Testis (tissue), 3 donors: ENCODE measurements around the gene CUL4A. TPM values are rescaled to one million over a fixed set of nuclear protein-coding genes. Genes with fewer than 3 reads are reported as not detected.

Experiments
- DNase-seq: peaks from one replicate; pipeline ENCODE4 v3.0.0-alpha.2; 2019
- H3K27ac ChIP-seq, 2 donors: fragments of 200-600 bp; sonication (generic); one replicate each; pipeline ENCODE4 v1.5.1; 2019
- H3K27me3 ChIP-seq: fragments of 200-600 bp; sonication (generic); one replicate; pipeline ENCODE4 v1.5.1; 2019
- H3K36me3 ChIP-seq: fragments of 200-600 bp; sonication (generic); one replicate; pipeline ENCODE4 v1.5.1; 2017; ENCODE audit warnings: low read depth; ENCODE audit errors: missing control alignments
- H3K4me1 ChIP-seq: fragments of 200-600 bp; sonication (generic); one replicate; pipeline ENCODE4 v1.5.1; 2019
- H3K4me3 ChIP-seq, 2 donors: fragments of 200-600 bp; sonication (generic); one replicate each; pipeline ENCODE4 v1.5.1; 2017 to 2019
- H3K9me3 ChIP-seq: fragments of 200-600 bp; sonication (generic); one replicate; pipeline ENCODE4 v1.5.1; 2017
- POLR2A ChIP-seq: fragments of 450-650 bp; IDR thresholded peaks from one replicate; pipeline ENCODE4 v1.6.1; 2017; ENCODE audit warnings: antibody characterized with exemption, mild to moderate bottlenecking, moderate library complexity
- WGBS, 2 donors: methylation state at CpG; one replicate each; pipeline ENCODE4 v1.1.5; 2018; 5-methylcytosine and 5-hydroxymethylcytosine counted together
- intact Hi-C: fragments of 100-400 bp; cut with DNase I; formaldehyde crosslinking; loops from one replicate; pipeline ENCODE4 v1.15.1; 2023; ENCODE audit warnings: low total_unique reads
- polyA plus RNA-seq: library from polyadenylated mRNA; stranded (reverse); fragments of 350-450 nt; fragmentation: Illumina TruSeq; extraction: RNeasy Lipid Tissue Mini Kit (QIAGEN cat#74804); gene quantifications from one replicate; pipeline ENCODE4 v1.2.3, GENCODE V29; 2014; ENCODE audit warnings: low read depth, low replicate concordance; ENCODE audit not compliant: insufficient read depth
- total RNA-seq, 2 donors: library from RNA; depleted of rRNA; stranded (reverse); fragments of >200 nt; gene quantifications; one replicate each; pipeline ENCODE4 v1.2.3, GENCODE V29; 2016
- TF ChIP-seq, protein P1 (sequence below), 3 experiments: fragments of 450-650 bp in 2 of 3; fragments of 200-600 bp in 1 of 3; sonication (generic) in 1 of 3; IDR thresholded peaks; one replicate each; pipeline ENCODE4 v1.5.1; 2016 to 2019; ENCODE audit warnings: antibody characterized with exemption in 3 of 3, mild to moderate bottlenecking in 2 of 3, moderate library complexity in 1 of 3

CUL4A gene
- total and polyA plus RNA-seq, 3 donors from 2014 or later: 103 to 168 (median 152) TPM

DNA sequence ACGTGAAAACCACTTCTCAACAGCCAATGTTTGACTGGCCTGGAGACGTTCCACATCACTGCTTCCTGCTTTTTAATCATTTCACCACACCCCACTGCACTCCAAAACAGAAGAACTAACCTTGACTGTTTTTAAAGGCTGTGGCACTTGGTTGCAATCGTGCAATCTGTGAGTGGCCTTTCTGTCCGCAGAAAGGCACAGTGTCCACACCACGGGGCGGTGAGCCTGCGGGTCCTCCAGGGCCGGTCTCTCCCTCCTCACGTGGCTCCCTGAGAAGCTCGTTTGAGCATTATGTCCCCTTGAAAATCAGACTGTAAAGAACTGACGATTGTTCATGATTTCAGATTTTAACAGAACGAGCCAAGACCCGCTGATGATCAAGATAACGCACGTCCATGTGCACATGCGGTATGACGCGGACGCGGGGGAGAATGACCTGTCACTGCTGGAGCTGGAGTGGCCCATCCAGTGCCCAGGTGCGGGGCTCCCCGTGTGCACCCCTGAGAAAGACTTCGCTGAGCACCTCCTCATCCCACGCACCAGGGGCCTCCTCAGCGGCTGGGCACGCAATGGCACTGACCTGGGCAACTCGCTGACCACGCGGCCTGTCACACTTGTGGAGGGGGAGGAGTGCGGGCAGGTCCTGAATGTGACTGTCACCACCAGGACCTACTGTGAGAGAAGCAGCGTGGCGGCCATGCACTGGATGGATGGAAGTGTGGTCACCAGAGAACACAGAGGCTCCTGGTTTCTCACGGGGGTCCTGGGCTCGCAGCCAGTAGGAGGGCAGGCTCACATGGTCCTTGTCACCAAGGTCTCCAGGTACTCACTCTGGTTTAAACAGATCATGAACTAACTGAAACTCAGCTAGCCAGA, 37.9 kb upstream of the CUL4A start:
- H3K36me3 ChIP-seq: no peaks in the 10 kb centered on the region
- no peak overlapping the region for H3K27ac ChIP-seq

GRCh38 chr13:113172419-113172926, 36.9 kb upstream of the CUL4A start:
- no peaks in the 10 kb centered on the region for H3K4me1 ChIP-seq
- no peak overlapping the region for H3K4me3 ChIP-seq
- H3K27me3 ChIP-seq: no peaks in the 10 kb centered on the region
- H3K9me3 ChIP-seq: no peaks in the 10 kb centered on the region
- DNase-seq: no peak
- 93 to 95% methylated on average over 10 to 13 of the region's 13 CpGs for WGBS, 2 donors
- no peak for TF ChIP-seq POLR2A
- TF ChIP-seq, protein P1, sequence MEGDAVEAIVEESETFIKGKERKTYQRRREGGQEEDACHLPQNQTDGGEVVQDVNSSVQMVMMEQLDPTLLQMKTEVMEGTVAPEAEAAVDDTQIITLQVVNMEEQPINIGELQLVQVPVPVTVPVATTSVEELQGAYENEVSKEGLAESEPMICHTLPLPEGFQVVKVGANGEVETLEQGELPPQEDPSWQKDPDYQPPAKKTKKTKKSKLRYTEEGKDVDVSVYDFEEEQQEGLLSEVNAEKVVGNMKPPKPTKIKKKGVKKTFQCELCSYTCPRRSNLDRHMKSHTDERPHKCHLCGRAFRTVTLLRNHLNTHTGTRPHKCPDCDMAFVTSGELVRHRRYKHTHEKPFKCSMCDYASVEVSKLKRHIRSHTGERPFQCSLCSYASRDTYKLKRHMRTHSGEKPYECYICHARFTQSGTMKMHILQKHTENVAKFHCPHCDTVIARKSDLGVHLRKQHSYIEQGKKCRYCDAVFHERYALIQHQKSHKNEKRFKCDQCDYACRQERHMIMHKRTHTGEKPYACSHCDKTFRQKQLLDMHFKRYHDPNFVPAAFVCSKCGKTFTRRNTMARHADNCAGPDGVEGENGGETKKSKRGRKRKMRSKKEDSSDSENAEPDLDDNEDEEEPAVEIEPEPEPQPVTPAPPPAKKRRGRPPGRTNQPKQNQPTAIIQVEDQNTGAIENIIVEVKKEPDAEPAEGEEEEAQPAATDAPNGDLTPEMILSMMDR (IDR thresholded peaks at IDR 0.05): no peak
- intact Hi-C loops: no loop called here
- H3K36me3 ChIP-seq: no peaks in the 10 kb centered on the region
- H3K27ac ChIP-seq: no peak overlapping the region

More for the DNA sequence above, 37.9 kb upstream of the CUL4A start:
- H3K4me3 ChIP-seq: no peak overlapping the region
- 92 to 94% methylated on average over 27 to 34 of the region's 34 CpGs for whole genome bisulfite sequencing, 2 donors
- no peaks in the 10 kb centered on the region for H3K27me3 ChIP-seq
- DNase-seq: no peak
- intact Hi-C loops: no loop called here
- no peaks in the 10 kb centered on the region for H3K9me3 ChIP-seq
- TF ChIP-seq POLR2A: no peak
- TF ChIP-seq, protein P1 (IDR thresholded peaks at IDR 0.05): no peak
- H3K4me1 ChIP-seq: no peaks in the 10 kb centered on the region

- Histone ChIP-seq H3K4me1 (peaks cover 3% of the 10 kb centered on the region), H3K36me3 (no peaks in the 10 kb centered on the region), H3K4me3 (no peak overlapping the region), H3K27ac (no peak overlapping the region), H3K9me3 (no peaks in the 10 kb centered on the region), H3K27me3 (no peaks in the 10 kb centered on the region)
- DNase-seq: no peak
- 77 to 91% methylated on average over 4 to 5 of the region's 5 CpGs for WGBS, 2 donors
- intact Hi-C loops: no loop called here
- TF ChIP-seq, protein P1 (IDR thresholded peaks at IDR 0.05): no peak
- no peak for TF ChIP-seq POLR2A
Measured at GRCh38 chr13:113176280-113176679, 33.1 kb upstream of the CUL4A start.

- intact Hi-C loops: no loop called here
- DNase-seq: no peak
- H3K9me3 ChIP-seq: no peaks in the 10 kb centered on the region
- 97% methylated on average over 14 of the region's 14 CpGs for WGBS, 2 donors
- peaks cover 3% of the 10 kb centered on the region for H3K4me1 ChIP-seq
- no peak overlapping the region for H3K27ac ChIP-seq
- H3K4me3 ChIP-seq: no peak overlapping the region
- TF ChIP-seq POLR2A: no peak
- TF ChIP-seq, protein P1 (IDR thresholded peaks at IDR 0.05): no peak
- no peaks in the 10 kb centered on the region for H3K36me3 ChIP-seq
- no peaks in the 10 kb centered on the region for H3K27me3 ChIP-seq
Measured at GRCh38 chr13:113176822-113177221, 32.6 kb upstream of the CUL4A start.
